Immature natural killer cell (primary cell): ENCODE results near the gene FAM171A1. TPM values are rescaled to one million over a fixed set of nuclear protein-coding genes. Genes with fewer than 3 reads are reported as not detected.
"Not testable (repeated sequence)": the region's sequence is repeated elsewhere in the genome, so short reads cannot be mapped to it uniquely, and the experiment has no call there.

Source experiments
- DNase-seq, 3 donors: peaks; one replicate each; pipeline ENCODE4 v3.0.0; 2022; ENCODE audit warnings: mixed read lengths in 1 of 3
- H3K27ac Mint-ChIP-seq, 6 donors: one replicate each; pipeline ENCODE4 v1.8.0; 2020; ENCODE audit warnings: mixed read lengths in 6 of 6, mild to moderate bottlenecking in 5 of 6, inconsistent platforms in 4 of 6, moderate library complexity in 3 of 6
- H3K27me3 Mint-ChIP-seq, 3 donors: one replicate each; pipeline ENCODE4 v1.8.0; 2020 to 2021; ENCODE audit warnings: low read depth in 3 of 3, mild to moderate bottlenecking in 3 of 3, mixed read lengths in 3 of 3, moderate library complexity in 3 of 3, inconsistent platforms in 1 of 3
- H3K36me3 Mint-ChIP-seq, 3 donors: one replicate each; pipeline ENCODE4 v1.8.0; 2020; ENCODE audit warnings: mixed read lengths in 3 of 3, inconsistent platforms in 2 of 3, mild to moderate bottlenecking in 2 of 3
- H3K4me1 Mint-ChIP-seq, 2 donors: one replicate each; pipeline ENCODE4 v1.8.0; 2020; ENCODE audit warnings: inconsistent platforms in 2 of 2, mild to moderate bottlenecking in 2 of 2, mixed read lengths in 2 of 2, moderate library complexity in 1 of 2
- H3K4me3 Mint-ChIP-seq, 5 donors: one replicate each; pipeline ENCODE4 v1.8.0; 2020; ENCODE audit warnings: mild to moderate bottlenecking in 5 of 5, mixed read lengths in 5 of 5, inconsistent platforms in 3 of 5, moderate library complexity in 3 of 5
- H3K9me3 Mint-ChIP-seq, 6 donors: one replicate each; pipeline ENCODE4 v1.8.0; 2020; ENCODE audit warnings: mild to moderate bottlenecking in 6 of 6, mixed read lengths in 6 of 6, inconsistent platforms in 4 of 6, moderate library complexity in 3 of 6
- polyA plus RNA-seq, 3 donors: library from polyadenylated mRNA; unstranded; fragments of 300-500 nt; fragmentation: Illumina TruSeq; gene quantifications; one replicate each; pipeline ENCODE4 v1.2.3, GENCODE V29; 2021

Gene FAM171A1
- polyA plus RNA-seq, 3 donors from 2014 or later: 0.62 to 2.4 (median 1.1) TPM

- H3K27ac Mint-ChIP-seq, H3K36me3 Mint-ChIP-seq, DNase-seq, H3K9me3 Mint-ChIP-seq, H3K27me3 Mint-ChIP-seq, H3K4me1 Mint-ChIP-seq, H3K4me3 Mint-ChIP-seq: not testable (repeated sequence)
Observed at GRCh38 chr10:15333181-15333580, 37.9 kb downstream of the FAM171A1 start.

GRCh38 chr10:15331461-15331860, 39.6 kb downstream of the FAM171A1 start:
- DNase-seq: no peak
- Mint-ChIP-seq H3K4me3 (no peak overlapping the region), H3K9me3 (no peaks in the 10 kb centered on the region), H3K27me3 (peaks cover 0 to 2% (median under 1%) of the 10 kb centered on the region in 3 donors), H3K36me3 (no peaks in the 10 kb centered on the region), H3K27ac (no peak overlapping the region), H3K4me1 (no peaks in the 10 kb centered on the region)

- Mint-ChIP-seq H3K27me3 (peaks cover 0 to 7% (median 0%) of the 10 kb centered on the region in 3 donors), H3K36me3 (no peaks in the 10 kb centered on the region), H3K9me3 (no peaks in the 10 kb centered on the region)
Observed at GRCh38 chr10:15329437-15329836, 41.7 kb downstream of the FAM171A1 start.

GRCh38 chr10:15325944-15326284, 45.2 kb downstream of the FAM171A1 start:
- Mint-ChIP-seq H3K27ac (no peak overlapping the region), H3K27me3 (peaks cover 0 to 7% (median 0%) of the 10 kb centered on the region in 3 donors), H3K4me3 (no peak overlapping the region), H3K4me1 (peaks cover 0 to 1% of the 10 kb centered on the region in 2 donors), H3K36me3 (no peaks in the 10 kb centered on the region), H3K9me3 (no peaks in the 10 kb centered on the region)
- no peak for DNase-seq

More at GRCh38 chr10:15329437-15329836, 41.7 kb downstream of the FAM171A1 start:
- Mint-ChIP-seq H3K4me1 (peaks cover 0 to 1% of the 10 kb centered on the region in 2 donors), H3K27ac (no peak overlapping the region), H3K4me3 (no peak overlapping the region)
- DNase-seq: no peak

GRCh38 chr10:15325243-15325943, 45.7 kb downstream of the FAM171A1 start:
- Mint-ChIP-seq H3K4me3 (no peak overlapping the region), H3K4me1 (peaks cover 0 to 1% of the 10 kb centered on the region in 2 donors), H3K9me3 (no peaks in the 10 kb centered on the region), H3K36me3 (no peaks in the 10 kb centered on the region), H3K27ac (no peak overlapping the region), H3K27me3 (peaks cover 0 to 7% (median 0%) of the 10 kb centered on the region in 3 donors)
- no peak for DNase-seq

- Mint-ChIP-seq H3K4me3 (no peak overlapping the region), H3K27ac (no peak overlapping the region), H3K9me3 (no peaks in the 10 kb centered on the region), H3K27me3 (peaks cover 0 to 7% (median 0%) of the 10 kb centered on the region in 3 donors), H3K4me1 (peaks cover 0 to 1% of the 10 kb centered on the region in 2 donors), H3K36me3 (no peaks in the 10 kb centered on the region)
- DNase-seq: no peak
Observed at GRCh38 chr10:15324611-15325010, 46.5 kb downstream of the FAM171A1 start.

- no peak for DNase-seq
- Mint-ChIP-seq H3K27ac (no peak overlapping the region), H3K4me1 (peaks cover 0 to 1% of the 10 kb centered on the region in 2 donors), H3K9me3 (no peaks in the 10 kb centered on the region), H3K36me3 (no peaks in the 10 kb centered on the region), H3K4me3 (no peak overlapping the region), H3K27me3 (peaks cover 0 to 7% (median 0%) of the 10 kb centered on the region in 3 donors)
Observed at GRCh38 chr10:15324113-15324512, 47.0 kb downstream of the FAM171A1 start.

- H3K9me3 Mint-ChIP-seq: no peaks in the 10 kb centered on the region
- H3K36me3 Mint-ChIP-seq: no peaks in the 10 kb centered on the region
- H3K27me3 Mint-ChIP-seq: peaks cover 0 to 12% (median 0%) of the 10 kb centered on the region in 3 donors
- DNase-seq: no peak
- no peak overlapping the region for H3K27ac Mint-ChIP-seq
- peaks cover 0 to 1% of the 10 kb centered on the region in 2 donors for H3K4me1 Mint-ChIP-seq
- no peak overlapping the region for H3K4me3 Mint-ChIP-seq
Observed at GRCh38 chr10:15322356-15322755, 48.7 kb downstream of the FAM171A1 start.

GRCh38 chr10:15321431-15322341, 49.4 kb downstream of the FAM171A1 start:
- Mint-ChIP-seq H3K9me3 (no peaks in the 10 kb centered on the region), H3K36me3 (no peaks in the 10 kb centered on the region), H3K27me3 (peaks cover 0 to 12% (median 0%) of the 10 kb centered on the region in 3 donors), H3K27ac (no peak overlapping the region), H3K4me3 (no peak overlapping the region), H3K4me1 (peaks cover 0 to 1% of the 10 kb centered on the region in 2 donors)
- DNase-seq: no peak

GRCh38 chr10:15320522-15321203, 50.4 kb downstream of the FAM171A1 start:
- no peaks in the 10 kb centered on the region for H3K9me3 Mint-ChIP-seq
- no peaks in the 10 kb centered on the region for H3K4me1 Mint-ChIP-seq
- no peak for DNase-seq
- no peak overlapping the region for H3K27ac Mint-ChIP-seq
- H3K27me3 Mint-ChIP-seq: peaks cover 0 to 8% (median 0%) of the 10 kb centered on the region in 3 donors
- no peak overlapping the region for H3K4me3 Mint-ChIP-seq
- no peaks in the 10 kb centered on the region for H3K36me3 Mint-ChIP-seq

- Mint-ChIP-seq H3K36me3 (no peaks in the 10 kb centered on the region), H3K27me3 (peaks cover 0 to 7% (median 0%) of the 10 kb centered on the region in 3 donors), H3K4me1 (no peaks in the 10 kb centered on the region), H3K4me3 (no peak overlapping the region), H3K9me3 (no peaks in the 10 kb centered on the region), H3K27ac (no peak overlapping the region)
- no peak for DNase-seq
Observed at GRCh38 chr10:15320118-15320517, 51.0 kb downstream of the FAM171A1 start.

- Mint-ChIP-seq H3K4me1 (peaks cover 0 to 2% of the 10 kb centered on the region in 2 donors), H3K27me3 (peaks cover 0 to 10% (median 0%) of the 10 kb centered on the region in 3 donors), H3K36me3 (no peaks in the 10 kb centered on the region), H3K4me3 (no peak overlapping the region), H3K27ac (peak overlapping the region in 1 of 6 donors; percentile 9), H3K9me3 (no peaks in the 10 kb centered on the region)
- no peak for DNase-seq
Observed at GRCh38 chr10:15316871-15317464, 54.1 kb downstream of the FAM171A1 start.

- Mint-ChIP-seq H3K27ac (no peak overlapping the region), H3K4me3 (no peak overlapping the region), H3K9me3 (no peaks in the 10 kb centered on the region), H3K36me3 (no peaks in the 10 kb centered on the region), H3K27me3 (peaks cover 0 to 10% (median 0%) of the 10 kb centered on the region in 3 donors), H3K4me1 (peaks cover 0 to 2% of the 10 kb centered on the region in 2 donors)
- DNase-seq: no peak
Observed at GRCh38 chr10:15316145-15316544, 54.9 kb downstream of the FAM171A1 start.
